Fibroblast of peridontal ligament (primary cell): ENCODE results near the gene EPN1.
"Not testable (repeated sequence)": the region's sequence is repeated elsewhere in the genome, so short reads cannot be mapped to it uniquely, and the experiment has no call there.

Experiments used
- DNase-seq: peaks from one replicate; pipeline ENCODE4 v3.0.0-alpha.2; 2010; ENCODE audit errors: extremely low read depth

Gene EPN1

DNA sequence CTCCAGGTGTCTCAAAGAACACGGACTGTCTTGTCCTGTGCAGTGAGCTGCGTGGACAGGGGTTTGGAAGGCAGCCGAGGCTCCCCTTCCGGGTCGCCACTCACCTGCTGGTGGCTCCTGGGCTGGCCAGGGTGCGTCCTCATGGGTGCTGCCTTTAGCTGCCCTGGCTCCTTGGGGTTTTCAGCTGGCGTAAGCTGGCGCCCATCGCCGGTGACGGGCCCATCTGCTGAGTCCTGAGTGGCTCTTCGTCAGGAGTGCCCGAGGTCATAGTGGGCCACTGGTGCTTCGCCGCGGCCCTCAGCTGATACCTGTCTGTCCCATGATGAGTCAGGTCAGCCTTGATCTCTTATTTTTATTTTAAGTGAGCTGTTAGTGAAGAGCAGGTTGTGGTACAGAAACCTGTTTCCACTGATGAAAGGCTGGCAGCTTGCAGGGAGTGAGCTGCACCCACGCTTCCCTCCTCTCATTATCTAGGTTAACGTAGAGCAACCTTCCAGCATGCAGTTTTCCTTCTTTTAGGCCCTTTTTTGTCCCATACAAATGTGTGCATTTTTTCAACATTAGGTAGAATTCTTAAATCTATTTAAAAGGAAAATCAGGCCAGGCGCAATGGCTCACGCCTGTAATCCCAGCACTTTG is 18.4 kb downstream of the EPN1 start:
- no peak for DNase-seq

DNA sequence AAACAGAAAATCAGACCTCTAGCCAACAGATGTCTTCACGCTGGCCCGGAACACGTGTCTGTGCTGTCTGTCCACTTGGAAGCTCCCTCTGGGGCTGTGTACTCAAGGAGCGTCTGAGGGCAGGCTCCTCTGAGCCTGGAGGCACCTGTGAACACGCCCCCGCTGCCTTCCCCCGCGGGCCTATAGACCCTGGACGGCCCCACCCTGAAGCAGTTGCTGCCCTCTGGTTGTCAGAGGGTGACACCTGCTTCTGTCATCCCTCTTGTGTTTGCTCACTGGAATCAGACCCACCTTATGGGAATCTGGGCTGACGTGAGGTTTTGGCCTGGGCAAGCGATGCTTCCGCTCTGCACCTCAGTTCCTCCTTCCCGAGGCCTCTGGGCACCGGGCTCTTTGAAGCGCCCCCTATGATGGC is 19.2 kb downstream of the EPN1 start:
- DNase-seq = no peak

GRCh38 chr19:55694656-55695491 is 19.8 kb downstream of the EPN1 start:
- no peak for DNase-seq

DNA sequence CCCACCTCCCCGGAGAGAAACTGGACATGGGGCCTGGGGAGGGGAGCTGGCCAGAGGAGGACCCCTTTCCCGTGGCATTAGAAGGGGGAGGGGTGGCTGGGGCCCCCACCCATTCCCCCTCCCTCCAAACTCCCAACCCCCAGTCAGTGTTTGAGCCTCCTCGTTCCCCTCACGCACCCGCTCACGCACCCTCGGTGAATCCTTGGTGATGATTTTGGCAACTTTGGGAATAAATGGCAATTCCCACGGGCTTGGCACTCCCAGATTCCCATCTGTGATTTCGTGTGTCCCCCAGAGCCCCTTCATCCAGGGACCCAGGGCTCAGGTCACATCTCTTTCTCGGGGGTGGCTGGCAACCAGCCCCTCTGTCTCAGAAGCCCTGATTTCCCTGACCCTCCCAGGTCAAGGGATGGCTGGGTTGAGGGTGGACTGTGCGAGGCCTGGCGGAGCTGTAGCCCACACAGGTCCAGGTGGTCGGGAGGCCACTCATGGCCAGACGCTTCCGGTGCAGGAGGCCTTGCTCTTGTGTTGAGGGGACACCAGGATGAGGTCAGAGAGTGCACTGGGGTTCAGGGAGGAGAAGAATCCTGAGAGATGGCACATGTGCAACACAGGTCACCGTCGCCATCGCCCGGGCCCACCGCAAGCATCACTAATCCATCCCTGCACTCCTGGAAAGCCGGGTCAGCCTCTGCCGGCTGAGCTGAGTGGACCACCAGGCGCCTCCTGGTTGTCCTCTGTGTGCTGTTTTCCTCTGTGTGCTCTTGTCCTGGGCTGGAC is 20.7 kb downstream of the EPN1 start:
- DNase-seq = no peak

GRCh38 chr19:55696301-55697068 is 21.5 kb downstream of the EPN1 start:
- DNase-seq = no peak

DNA sequence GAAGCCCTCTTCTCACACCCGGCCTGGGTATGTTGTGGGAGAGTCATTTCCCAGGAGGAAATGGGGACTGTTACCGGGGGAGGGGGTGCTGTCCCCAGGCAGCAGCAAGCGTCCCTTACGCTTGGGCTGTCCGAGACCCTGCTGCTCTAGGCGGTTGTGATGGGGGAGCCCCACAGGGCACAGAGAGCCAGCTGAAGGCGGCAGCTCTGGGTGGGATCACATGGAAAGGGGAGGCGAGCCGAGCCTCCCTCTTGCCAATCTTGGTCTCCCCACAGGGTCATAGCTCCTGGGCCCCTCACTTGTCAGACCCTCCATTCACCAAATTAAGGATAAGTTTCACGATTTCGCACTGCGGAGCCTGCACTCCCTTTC is 22.0 kb downstream of the EPN1 start:
- DNase-seq = no peak

DNA sequence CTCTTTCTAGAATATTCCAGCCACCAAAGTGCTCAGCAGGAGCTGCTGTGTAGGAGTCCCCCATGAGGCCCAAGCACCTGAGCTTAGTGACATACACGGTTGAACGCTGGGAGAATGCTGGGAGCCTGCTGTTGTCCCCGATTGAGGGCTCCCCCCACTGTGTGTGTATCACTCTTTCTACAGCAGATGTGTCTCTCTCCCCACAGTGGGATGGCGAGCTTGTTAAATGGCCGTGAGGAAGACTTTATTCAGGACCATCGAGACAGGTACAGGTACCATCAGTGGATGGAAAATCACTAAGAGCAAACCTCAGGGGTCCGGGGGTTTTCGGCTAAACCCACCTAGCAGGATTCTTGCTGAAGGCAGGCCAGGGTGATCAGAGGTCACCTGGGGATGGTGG is 22.7 kb downstream of the EPN1 start:
- DNase-seq = no peak

- DNase-seq = no peak
These were observed 23.2 kb downstream of the EPN1 start for GRCh38 chr19:55698256-55698655.

DNA sequence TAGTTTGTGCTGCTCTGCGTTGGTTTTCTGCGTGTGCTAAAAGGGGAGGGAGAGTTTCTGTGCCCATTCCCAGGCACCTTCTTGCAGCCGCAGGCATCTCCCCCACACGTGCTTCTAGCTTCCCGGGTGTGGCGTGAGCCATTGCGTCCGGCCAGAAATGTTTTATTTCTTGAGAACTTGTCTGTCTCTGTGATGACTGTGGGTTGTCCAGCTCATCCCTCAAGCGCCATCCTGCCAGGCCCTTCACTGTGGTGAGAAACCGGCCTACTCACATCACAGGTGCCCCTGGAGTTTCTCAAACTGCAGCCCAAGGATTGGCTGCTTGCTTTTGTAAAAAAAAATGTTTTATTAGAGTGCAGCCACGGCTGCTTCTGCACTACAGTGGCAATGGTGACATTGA is 24.2 kb downstream of the EPN1 start:
- DNase-seq = no peak

GRCh38 chr19:55700813-55701212 is 25.8 kb downstream of the EPN1 start:
- DNase-seq = no peak

GRCh38 chr19:55702131-55702627 is 27.2 kb downstream of the EPN1 start:
- no peak for DNase-seq

GRCh38 chr19:55703790-55704215 is 28.8 kb downstream of the EPN1 start:
- DNase-seq = no peak

DNA sequence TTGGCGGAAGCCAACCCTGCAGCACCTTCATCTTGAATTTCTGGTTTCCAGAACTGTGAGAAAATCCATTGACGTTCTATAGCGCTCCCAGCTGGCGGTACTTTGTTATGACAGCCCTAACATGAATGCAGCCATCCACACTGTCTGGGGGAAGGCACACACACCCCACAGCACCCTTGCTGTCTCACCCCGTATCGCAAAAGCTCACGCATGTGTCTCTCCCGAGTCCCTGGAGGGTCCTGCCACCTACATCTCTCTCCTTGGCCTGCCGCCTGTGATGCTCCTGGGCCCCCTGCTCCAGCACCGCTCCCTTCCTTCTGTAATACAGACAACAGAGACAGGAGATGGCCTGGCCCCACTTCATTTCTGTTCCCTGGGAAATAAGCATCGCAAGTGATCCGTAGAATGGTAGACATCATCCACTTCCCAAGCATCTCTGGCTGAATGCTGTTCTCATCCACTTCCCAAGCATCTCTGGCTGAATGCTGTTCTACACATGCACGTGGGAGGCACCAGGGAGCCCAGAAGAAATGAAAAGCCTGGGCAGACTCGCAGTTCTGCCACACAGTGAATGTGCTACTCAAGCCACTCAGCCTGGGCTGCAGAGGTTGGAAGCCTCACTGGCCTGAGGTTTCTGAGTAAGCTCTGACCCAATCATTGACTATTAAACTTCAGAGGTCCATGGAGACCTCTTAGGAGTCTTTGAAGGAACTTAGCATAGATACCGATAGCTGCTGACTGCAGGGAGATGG is 29.6 kb downstream of the EPN1 start:
- DNase-seq = no peak

GRCh38 chr19:55705972-55706371 is 30.9 kb downstream of the EPN1 start:
- DNase-seq = no peak

GRCh38 chr19:55711719-55712118 is 36.7 kb downstream of the EPN1 start:
- no peak for DNase-seq

DNA sequence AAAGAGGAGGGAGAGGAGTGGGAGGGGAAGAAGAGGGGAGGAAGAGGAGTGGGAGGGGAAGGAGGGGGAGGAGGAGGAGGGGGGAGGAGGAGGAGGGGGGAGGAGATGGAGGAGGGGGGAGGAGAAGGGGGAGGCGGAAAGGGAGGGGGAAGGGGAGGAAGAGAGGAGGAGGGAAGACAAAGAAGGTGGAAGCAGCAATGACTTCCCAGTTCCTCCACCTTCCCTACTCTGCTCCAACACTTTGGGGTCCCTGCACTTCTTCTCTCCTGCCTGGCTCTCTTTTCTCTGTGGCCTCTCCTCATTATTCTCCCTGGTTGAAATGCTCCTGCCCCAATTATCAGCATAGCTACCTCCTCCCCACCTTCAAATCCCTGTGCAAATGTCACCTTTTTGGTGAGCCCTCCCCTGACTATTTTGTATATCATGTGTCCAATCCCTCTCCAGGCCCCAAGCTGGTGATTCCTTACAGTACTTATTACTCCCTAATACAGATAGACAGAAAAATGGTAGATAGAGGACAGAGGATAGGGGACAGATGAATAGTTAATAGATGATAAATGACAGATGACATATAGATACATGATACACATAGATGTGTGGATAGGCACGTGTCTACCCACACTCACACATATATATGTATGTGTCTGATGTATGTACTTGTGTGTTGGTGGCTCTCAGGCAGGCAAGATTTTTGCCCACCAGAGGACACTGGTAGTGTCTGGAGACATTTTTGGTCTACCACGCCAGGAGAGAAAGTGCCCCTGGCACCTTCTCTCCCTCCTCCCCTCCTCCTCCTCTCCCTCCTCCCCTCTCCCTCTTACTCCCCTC is 38.0 kb downstream of the EPN1 start:
- no peak for DNase-seq

- DNase-seq = no peak
These were observed 41.5 kb downstream of the EPN1 start for GRCh38 chr19:55716531-55716930.

DNA sequence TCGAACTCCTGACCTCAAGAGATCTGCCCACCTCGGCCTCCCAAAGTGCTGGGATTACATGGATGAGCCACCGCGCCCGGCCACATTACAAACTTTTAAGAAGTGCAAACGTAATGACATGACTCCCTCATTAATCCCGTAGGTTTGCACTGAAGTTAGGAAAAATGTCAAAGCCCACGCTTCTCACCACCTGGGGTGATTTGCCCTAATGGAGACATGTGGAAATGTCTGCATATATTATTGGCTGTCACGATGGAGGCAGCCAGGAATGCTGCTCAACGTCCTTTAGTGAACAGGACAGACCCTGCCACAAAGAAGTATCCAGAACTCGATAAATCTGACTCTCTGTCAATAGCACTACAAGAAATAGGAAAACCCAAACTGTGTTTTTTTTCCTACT is 42.2 kb downstream of the EPN1 start:
- no peak for DNase-seq

DNA sequence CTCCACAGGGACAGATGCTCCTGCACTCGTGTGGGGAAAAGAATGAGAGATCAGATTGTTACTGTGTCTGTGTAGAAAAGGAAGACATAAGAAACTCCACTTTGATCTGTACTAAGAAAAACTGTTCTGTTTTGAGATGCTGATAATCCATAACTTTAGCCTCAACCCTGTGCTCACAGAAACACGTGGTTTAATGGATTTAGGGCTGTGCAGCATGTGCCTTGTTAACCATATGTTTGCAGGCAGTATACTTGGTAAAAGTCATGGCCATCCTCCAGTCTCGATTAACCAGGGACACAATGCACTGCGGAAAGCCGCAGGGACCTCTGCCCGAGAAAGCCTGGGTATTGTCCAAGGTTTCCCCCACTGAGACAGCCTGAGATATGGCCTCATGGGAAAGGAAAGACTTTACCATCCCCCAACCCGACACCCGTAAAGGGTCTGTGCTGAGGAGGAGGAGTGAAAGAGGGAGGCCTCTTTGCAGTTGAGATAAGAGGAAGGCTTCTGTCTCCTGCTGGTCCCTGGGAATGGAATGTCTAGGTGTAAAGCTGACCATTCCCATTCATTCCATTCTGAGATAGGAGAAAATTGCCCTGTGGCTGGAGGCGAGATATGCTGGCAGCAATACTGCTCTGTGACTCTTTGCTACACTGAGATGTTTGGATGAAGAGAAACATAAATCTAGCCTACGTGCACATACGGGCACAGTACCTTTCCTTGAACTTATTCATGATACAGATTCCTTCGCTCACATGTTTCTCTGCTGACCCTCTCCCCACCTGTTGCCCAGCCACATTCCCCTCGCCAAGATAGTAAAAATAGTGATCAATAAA is 43.1 kb downstream of the EPN1 start:
- not testable (repeated sequence) for DNase-seq
